ENCODE data around the gene AGPAT1.
"Not testable (repeated sequence)": the region's sequence is repeated elsewhere in the genome, so short reads cannot be mapped to it uniquely, and the experiment has no call there.

The AGPAT1 gene, protein sequence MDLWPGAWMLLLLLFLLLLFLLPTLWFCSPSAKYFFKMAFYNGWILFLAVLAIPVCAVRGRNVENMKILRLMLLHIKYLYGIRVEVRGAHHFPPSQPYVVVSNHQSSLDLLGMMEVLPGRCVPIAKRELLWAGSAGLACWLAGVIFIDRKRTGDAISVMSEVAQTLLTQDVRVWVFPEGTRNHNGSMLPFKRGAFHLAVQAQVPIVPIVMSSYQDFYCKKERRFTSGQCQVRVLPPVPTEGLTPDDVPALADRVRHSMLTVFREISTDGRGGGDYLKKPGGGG

DNA sequence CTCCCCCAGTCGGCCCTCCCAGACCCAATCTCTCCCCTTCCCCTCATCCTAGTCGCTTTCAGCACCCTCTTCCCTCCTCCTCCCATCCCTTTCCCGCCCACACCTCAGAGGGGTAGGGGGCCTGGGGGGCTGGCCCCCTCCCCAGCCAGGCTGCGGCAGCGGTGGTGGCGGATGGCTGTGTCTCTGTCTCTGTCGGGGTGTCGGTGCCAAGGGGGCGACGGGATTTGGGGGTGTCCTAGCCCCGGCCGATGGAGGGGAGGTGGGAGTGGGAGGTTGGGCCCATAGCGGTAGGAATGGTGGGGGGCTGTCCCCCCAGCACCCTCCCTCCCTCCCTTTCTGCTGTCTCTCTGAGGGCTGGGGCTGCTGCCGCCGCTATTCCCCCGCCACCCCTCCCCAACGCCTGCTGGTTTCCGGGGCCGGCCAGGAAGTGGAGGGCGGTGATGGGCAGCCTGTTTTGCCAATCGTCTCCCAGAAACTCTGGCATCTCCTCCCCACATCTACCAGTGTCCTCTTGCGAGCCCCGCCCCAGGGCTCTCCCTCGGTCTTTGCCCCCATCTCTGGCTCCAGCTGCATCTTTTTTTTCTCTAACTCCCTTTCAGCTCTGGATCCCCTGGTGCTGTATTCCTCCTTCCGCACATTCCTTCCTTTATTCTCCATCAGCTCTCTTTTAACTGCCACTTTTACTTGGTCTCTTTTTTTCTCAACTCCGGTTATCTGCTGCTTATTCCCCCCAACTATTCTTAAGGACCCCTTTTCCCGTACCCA is at the start of gene AGPAT1:
Gene AGPAT1, minus strand, starts transcription at position 374 of the 765 bp plus-strand sequence. CDS start 4,588 bp downstream, outside the sequence.
- peak; percentile 93 to 94 for DNase-seq

DNA sequence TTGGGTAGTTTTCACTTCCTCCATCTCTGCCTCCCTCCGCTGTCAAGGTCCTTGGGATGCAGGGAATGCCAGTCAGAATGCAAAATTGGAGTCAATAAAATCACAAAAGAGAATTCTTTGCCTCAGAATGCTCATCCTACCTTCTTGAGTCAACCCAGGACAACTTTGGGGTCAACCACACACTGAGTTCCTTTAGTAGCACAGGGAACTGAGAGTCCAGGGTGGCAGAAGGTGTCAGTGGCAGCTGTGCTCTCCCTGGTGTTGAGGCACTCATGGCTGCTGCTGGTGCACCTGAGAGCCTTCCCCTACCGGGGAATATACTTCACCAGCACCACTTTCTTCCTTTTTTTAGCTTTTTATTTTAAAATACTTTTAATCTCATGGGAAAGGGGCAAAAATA is 48.8 kb upstream of the AGPAT1 start:
- no peak for DNase-seq

DNA sequence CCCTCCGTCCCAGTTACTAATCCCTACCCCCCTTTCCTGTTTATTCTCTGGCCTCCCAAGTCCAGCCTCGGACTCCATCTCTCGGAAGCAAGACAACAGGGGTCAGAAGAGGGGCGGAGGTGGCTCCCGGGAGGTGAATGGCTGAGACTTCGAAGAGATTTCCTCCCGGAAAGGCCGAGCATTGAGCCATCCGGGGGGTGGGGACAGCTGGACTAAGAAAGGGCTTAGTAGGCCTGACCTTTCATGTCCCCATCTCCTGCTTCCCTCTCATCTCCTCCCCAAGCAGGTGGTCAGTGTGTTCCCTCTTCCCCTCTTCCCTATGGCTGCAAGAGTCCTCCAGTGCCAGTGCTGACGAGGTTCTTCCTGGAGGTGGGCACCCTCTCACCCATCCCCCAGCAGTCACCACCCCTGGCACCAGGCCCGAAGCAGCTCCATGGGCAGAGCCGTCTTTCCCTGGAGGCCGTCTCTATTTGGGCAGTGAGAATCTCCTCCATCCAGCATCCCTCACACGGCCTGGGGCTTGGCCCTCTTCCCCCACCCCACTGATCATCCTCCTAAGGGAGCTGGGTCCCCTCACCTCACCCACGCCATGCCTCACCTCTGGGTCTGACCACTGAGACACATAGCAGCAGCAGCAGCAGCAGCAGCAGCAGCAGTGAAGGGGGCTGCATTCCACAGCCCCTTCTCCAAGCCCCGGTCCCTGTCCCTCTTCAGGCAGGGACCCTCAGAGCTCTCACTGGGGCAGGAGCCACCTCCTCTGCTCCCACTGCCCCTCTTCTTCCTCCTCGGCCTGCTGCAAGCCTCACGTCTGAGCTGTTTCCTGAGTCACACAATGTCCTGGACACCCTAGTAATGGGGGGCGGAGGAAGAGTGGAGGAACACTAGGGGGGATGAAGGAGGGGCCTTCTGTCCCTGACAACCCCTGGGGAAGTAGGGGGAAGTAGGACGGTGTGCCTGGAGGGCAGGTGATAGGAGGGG is 47.7 kb upstream of the AGPAT1 start, which contains the start of gene NOTCH4:
Gene NOTCH4, minus strand, starts transcription at position 810 of the 978 bp plus-strand sequence. Its CDS starts 139 bp downstream, at position 671.
- no peak for DNase-seq

DNA sequence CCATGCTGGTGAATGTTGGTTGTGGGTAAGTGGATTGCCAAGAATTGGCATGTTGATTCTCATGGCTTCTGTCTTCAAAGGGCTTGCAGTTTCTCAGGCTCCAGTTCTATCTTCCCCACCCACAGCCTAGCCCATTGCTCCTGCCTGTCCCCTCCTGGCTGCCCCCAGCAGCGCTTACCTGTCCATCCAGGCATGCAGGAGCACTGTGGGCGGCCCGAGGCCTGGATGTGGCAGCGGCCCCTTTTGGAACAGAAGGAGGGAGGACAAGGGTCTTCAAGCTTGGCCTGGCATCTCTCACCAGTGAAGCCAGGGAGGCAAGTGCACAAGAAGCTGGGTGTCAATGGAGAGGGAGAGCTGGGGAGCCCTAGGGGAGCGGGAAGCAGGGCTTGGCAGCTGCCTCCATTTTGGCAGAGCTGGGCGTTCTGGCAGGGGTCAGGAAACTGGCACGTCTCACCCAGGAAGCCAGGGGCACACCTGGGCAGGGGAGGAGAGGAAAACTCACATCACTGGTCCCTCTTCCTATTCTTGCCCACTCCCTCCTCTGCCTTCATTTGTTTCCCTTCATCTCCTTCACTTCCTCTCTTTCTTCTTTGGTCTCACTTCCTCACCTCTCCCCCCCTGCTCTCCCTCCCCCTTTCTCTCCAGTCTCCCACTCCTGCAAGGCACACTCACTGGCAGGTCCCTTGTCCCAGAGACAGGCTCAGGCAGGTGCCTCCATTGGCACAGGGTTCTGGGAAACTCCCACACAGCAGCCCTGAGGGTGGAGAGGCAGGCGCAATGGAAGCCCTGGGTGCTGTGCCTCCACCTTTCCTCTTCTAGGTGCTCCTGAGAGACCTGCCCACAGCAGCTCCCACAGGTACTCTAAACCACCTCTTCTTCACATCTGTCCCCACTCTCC is 46.7 kb upstream of the AGPAT1 start:
- DNase-seq = no peak

DNA sequence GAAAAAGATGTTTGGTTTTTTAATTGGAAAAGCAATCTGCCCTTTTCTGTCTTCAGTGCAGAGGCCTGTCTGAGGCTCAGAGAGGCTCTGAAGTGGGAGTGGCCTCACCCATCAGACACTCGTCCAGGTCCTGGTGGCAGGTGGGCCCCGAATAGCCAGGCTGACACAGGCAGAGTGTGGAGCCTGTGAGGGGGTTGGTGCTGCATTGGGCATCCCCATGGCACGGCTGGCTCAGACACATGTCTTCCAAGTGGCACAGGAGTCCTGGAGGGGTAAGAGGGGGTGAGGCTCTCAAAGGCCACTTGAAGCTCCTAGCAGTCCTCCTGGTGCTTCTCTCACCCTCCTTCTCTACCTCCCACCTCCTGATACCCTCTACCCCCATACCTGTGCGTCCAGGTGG is 44.1 kb upstream of the AGPAT1 start:
- no peak for DNase-seq

DNA sequence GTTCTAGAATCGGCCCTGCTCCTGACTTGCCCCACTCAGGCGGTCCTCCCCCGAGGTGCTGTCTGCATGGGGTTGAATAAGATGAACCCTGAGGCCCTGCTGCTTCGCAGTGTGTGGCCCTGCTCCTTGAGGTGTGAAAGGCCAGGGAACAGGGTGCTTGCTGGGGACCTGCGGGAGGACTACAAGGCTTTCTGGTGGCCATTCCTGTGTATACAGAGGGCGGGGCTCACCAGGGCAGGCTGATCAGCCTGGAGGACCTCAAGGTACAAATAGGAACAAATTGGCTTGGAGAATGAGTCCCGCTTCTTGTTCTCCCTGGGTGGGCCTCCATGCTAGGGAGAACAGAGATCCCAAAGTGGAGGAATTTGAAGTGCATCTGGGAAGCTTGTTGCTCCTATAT is 42.3 kb upstream of the AGPAT1 start:
- no peak for DNase-seq

DNA sequence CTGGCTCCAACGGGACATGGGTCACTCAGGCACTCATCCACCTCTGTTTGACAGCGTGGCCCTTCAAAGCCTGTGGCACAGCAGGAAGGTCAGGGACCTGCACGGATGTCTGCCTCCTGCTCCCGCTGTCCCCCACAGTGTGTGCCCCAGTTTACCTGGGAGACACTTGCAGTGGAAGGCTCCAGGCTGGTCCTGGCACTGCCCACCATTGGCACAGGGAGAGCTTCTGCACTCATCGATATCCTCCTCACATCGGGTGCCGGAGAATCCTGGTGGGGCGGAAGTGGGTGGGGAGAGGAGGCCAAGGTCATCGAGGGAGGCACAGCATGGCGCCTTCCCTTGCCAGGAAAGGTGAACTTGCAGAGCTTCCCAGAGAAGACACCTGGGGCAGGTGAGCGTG is 41.1 kb upstream of the AGPAT1 start:
- DNase-seq = no peak

DNA sequence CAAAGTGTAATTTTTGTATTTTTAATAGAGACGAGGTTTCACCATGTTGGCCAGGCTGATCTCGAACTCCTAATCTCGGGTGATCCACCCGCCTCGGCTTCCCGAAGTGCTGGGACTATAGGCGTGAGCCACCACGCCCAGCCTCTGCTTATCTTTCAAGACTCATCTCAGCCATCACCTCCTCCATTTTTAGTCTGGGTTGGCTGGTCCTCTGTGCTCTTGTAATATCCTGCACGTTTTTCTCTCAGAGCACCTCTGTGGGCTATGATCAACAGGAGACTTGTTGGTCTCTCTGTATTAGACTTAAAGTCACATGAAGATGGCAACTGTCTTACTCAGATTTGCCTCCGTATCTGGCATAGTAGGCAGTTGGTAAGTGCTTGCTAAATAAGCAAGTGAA is 40.4 kb upstream of the AGPAT1 start:
- DNase-seq = no peak

DNA sequence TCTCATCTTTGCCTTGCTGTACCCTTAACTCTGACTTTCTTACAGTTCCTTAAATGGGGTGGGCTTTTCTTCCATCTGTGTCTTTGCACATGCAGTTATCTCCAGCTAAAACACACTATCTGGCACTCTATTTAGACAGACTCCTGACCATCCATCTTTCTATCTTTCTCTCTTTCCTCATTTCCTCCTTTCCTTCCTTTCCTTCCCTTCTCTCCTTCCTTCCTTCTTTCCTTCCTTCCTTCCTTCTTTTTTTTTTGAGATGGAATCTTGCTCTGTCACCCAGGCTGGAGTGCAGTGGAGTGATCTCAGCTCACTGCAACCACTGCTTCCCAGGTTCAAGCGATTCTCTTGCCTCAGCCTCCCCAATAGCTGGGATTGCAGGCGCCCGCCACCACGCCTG is 39.7 kb upstream of the AGPAT1 start:
- DNase-seq = no peak

DNA sequence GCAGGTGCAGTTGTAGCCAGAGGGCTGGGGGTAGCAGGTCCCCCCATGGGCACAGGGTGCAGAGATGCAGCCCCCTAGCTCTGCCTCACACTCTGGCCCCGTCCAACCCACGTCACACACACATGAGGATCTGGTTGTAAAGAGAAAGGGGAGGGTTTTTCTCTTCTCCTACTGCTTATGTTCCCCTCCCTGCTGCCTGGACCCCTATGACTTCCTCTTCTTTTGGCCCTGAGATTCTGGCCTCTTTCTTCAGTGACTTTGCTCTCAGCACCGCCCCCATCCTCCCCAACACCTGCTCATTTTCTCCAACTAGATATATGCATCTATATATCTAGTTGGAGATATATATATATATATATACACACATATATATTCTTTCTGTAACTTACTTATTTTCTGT is 38.2 kb upstream of the AGPAT1 start:
- no peak for DNase-seq

DNA sequence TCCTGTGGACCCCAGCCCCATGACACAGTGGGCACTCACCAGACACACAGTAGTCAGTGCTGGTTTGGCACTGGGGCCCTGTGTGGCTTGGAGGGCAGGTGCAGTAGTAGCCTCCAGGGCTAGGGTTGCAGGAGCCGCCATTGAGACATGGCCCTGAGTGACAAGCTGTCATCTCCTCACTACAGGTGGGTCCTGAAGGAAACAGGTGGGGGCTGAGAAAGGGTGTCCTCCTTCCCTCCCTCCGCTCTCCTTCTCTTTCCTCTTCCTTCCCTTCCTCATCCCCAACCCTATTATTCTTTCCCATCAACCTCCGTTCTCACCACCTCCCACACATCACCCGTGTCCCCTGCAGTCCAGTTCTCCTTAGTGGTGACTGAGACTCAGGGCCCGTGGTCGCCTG is 37.8 kb upstream of the AGPAT1 start:
- no peak for DNase-seq

DNA sequence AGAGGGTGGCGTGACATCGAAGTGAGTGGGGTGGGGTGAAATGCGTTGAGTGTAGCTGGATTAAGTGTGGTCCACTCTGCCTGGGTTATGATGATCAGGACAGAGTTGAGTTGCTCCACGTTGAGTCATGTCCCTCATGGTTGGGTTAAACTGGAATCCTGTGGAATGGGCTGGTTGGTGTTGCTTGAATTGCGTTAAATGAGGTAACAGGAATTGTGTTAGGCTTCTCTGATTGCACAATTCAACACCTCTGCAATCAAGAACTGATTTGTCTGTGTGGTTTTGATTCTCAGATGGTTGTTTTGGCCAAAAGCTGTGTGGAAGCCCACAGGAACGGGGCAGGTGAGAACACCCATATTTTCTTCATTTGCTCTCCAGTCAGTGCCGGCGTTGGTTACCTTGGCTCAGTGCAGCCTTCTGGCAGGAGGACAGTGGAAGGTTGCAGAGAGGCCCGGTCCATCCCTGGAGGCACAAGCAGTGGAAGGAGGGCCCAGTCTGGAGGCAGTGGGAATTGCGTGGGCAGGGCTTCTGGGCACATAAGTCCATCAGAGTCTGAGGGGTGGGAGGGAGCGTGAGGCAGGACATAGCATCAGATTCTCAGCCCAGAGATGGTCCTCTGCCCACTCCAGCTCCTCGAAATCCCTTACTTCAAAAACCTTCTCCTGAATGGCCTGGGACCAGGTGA is 36.3 kb upstream of the AGPAT1 start:
- no peak for DNase-seq

DNA sequence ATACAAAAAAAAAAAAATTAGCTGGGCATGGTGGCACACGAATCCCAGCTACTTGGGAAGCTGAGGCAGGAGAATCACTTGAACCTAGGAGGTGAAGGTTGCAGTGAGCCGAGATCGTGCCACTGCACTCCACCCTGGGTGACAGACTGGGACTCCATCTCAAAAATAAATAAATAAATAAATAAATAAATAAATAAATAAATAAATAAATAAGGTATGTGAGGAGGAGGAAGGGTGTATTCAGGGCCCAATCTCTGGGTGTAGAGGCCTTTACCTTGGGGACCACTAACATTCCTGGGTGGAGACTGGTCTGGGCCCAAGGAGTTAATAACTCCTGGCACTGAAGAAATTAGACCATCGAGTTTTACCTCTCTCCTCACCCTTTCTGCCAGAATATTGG is 35.5 kb upstream of the AGPAT1 start:
- not testable (repeated sequence) for DNase-seq

DNA sequence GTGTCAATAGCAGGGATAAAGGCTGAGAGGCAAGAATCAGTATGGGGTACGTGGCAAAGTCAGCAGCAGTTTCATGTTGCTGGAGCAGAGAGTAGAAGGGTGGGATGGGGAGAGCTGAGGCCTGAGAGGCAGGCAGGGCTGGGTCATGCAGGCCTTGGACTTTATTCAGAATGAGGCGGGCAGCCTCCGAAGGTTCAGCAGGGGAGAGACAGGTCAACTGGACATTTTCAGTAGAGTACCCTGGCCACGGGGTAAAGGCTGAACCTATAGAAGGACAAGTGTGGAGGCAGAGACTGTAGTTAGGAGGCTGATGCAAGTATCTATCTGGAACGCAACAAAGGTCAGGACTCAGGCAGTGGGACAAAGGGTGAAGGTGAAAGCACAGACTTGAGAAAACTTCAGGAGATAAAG is 34.3 kb upstream of the AGPAT1 start:
- no peak for DNase-seq

DNA sequence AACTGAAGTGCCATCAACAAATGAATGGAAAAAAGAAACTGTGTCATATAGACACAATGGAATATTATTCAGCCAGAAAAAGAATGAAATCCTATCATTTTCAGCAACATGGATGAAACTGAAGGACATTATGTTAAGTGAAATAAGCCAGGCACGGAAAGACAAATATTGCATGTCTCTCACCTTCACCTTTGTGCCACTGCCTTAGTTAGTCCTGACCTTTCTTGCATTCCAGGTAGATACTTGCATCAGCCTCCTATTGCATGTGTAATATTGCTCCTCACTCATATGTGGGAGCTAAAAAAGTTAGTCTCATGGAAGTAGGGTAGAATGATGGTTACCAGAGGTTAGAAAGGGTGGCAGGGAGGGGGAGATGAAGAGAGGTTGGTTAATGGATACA is 33.1 kb upstream of the AGPAT1 start:
- DNase-seq = no peak

DNA sequence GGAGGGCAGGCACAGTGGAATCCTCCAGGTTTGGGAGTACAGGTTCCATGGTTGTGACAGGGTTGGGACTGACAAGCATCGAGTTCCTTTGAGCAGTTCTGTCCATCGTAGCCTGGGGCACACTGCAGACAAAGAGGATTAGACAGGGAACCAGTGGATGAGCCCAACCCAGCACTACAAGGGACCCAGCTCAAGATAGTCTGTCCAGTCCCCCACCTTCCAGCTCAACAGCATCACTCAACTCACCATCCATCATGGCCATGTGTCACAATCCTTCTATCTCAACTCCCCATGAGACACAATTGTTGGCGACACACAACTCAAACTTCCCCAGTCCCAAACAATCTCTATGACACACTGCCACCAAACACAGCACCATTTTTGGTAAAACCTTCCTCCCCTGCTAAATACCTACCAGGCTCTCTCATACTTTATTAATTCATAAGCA is 28.4 kb upstream of the AGPAT1 start:
- no peak for DNase-seq

DNA sequence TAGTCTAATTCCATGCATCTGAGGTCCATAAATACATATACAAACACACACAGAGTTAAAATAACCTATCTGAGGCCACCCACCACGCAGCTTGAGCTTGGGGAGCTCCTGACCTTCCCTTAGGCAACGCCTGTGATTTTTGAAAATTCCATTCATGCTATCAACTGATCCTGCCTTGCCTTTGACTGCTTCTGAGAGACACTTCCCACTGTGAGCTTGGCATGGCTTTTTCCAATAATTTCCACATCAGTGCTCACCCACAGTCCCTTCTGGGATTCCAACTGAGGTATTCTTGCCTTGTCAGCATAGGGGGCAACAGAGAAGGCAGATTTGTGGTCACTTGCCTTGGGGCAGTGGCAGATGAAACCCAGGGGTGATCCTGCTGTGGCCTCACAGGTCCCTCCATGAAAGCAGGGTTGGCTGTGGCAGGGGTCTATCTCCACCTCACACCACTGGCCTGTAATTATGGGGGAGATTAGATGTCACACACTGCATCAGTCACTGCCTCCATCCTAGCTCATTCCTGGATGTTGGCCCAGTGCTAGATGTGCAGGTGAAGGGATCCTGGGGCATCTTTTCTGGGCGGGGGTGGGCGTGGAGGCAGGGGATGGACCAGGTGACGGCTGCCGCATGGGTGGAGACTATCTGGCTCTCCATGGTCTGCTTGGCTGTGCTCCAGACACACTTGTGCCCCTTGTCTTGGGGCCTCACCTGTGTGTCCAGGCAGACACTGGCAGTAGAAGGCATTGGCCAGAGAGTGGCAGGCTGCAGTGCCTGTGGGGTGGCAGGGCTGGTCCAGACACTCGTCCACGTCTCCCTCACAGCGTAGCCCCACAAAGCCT is 27.8 kb upstream of the AGPAT1 start:
- DNase-seq = no peak

DNA sequence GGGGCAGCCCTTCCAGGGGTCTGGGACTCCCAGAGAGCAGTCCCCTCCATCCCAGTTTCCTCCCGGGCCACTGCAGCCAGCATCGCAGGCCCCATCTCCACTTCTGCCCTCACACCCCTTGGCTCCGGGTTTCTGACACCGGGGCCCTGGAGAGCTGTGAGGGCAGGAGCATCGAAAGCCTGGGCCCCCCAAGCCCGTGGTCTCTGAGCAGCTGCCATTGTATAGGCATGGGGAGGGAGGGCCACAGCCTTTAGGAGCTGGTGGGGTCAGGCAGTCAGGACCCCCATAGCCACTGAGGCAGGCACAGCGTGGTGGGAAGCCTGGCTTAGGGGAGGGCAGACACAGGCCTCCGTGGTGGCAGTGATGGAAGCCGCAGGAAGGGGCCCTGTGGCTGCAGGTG is 26.3 kb upstream of the AGPAT1 start:
- no peak for DNase-seq

DNA sequence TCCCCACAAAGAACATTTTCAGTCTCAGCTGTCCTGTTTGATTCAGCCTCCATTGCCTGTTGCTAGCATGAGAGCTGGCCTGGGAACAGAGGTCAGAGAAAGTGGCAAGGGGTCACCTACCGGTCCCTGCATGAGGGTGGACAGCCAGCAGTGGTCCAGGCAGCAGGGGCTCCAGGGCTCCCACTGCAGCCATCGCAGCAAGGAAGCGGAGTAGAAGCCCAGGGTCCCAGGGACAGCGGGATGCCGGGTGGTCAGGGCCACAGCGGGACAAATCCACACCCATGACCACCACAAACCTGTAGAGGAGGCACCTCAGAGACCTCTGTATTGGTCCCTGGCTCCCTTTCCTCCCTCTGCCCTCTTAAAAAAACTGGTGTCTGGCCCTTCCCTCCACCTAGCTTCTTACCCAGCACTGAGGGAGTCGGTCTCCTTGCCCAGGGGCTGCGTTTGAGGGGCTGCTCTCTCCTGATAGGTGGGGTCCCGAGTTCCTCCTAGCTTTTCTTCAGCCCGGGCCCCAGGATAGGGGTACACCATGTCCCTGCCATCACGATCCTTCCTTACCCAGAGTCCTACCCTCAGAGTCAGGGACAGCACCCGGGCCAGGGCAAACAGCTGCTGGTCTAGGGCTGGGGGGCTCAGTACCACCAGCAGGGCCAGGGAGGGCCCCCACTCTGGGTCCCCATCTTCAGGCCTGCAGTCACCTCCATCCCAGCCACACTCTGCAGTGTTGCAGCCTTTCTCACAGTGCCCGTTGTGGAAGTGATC is 25.0 kb upstream of the AGPAT1 start:
- no peak for DNase-seq

DNA sequence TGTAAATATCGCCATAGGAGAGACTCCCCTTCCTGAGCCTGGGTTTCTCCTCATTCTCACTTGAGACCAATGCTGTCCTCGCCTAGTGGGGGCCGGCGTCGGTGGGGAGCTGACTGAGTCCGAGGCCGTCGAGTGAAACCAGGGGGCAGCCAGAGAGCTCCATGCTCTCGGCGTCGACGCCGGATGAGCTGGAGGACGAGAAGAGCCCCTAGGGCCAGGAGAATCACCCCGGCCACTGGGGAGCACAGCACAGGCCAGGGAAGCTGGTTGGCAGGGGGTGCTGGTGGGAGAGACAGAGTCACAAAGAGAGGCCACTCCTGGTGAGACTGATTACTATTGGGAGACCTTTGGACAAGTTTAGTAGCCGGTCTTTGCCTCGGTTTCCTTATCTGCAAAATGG is 23.0 kb upstream of the AGPAT1 start:
- no peak for DNase-seq

Measured in AML-193 (cell line).